Muscle layer of colon (tissue), 2 donors: ENCODE results near the gene BAG5.
A peak's percentile ranks its signal among the peaks of the same experiment; 100 is the strongest.
"Not testable (repeated sequence)": the region's sequence is repeated elsewhere in the genome, so short reads cannot be mapped to it uniquely, and the experiment has no call there.

ENCODE experiments used
- H3K27ac ChIP-seq: one replicate; pipeline ENCODE4 v1.7.0; 2013; ENCODE audit warnings: low read depth, mild to moderate bottlenecking, low read length, moderate library complexity
- H3K27me3 ChIP-seq, 2 donors: one replicate each; pipeline ENCODE4 v1.7.0; 2013; ENCODE audit warnings: low read length in 2 of 2, mild to moderate bottlenecking in 2 of 2; ENCODE audit not compliant: insufficient read depth in 2 of 2, control insufficient read depth in 1 of 2
- H3K36me3 ChIP-seq: one replicate; pipeline ENCODE4 v1.7.0; 2013; ENCODE audit warnings: mild to moderate bottlenecking, low read length; ENCODE audit not compliant: insufficient read depth
- H3K4me1 ChIP-seq: one replicate; pipeline ENCODE4 v1.7.0; 2013; ENCODE audit warnings: mild to moderate bottlenecking, low read length; ENCODE audit not compliant: insufficient read depth
- H3K4me3 ChIP-seq, 2 donors: one replicate each; pipeline ENCODE4 v1.7.0; 2013; ENCODE audit warnings: low read length in 2 of 2, low read depth in 1 of 2, mild to moderate bottlenecking in 1 of 2, moderate library complexity in 1 of 2
- H3K9ac ChIP-seq: one replicate; pipeline ENCODE4 v1.7.0; 2013; ENCODE audit warnings: low read length
- H3K9me3 ChIP-seq: one replicate; pipeline ENCODE4 v1.7.0; 2013; ENCODE audit warnings: mild to moderate bottlenecking, low read length
- donor health status: abdominal sarcoma.
- donor health status: Adenocarcinoma of cecum.

The BAG5 gene, protein sequence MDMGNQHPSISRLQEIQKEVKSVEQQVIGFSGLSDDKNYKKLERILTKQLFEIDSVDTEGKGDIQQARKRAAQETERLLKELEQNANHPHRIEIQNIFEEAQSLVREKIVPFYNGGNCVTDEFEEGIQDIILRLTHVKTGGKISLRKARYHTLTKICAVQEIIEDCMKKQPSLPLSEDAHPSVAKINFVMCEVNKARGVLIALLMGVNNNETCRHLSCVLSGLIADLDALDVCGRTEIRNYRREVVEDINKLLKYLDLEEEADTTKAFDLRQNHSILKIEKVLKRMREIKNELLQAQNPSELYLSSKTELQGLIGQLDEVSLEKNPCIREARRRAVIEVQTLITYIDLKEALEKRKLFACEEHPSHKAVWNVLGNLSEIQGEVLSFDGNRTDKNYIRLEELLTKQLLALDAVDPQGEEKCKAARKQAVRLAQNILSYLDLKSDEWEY

DNA sequence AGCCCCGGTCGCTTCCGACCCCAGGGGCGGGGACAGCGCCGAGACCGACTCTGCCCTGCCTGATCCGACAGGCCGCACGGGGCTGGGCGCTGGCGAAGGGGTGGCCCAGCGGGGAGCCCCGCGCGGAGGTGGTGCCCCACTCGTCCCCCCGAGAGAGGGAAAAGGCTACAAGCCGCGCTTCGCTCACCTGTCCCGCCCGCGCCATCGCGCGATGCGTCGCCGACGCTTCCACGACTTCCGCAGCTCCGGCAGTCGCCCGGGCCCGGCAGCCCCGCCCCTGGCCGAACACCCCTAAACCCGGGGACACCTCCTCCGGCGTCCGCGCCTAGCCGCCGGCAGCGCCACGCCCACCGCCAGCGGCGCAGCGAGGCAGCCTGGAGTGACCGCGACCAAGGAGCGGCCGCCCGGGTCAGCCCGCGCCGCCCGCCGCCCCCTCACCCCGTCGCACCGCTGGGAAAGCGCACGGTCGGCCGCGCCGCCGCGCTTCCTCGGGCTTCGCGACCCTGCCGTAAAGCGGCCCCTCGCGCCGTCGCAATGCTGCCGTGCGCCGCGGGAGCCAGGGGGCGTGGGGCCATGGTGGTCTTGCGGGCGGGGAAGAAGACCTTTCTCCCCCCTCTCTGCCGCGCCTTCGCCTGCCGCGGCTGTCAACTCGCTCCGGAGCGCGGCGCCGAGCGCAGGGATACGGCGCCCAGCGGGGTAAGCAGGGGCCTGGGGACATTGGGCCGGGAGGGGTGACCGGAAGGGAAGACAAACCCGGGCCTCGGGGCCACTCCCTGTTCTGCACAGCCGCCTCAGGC lies at the start of gene BAG5, which contains the start of gene COA8:
Gene BAG5 (minus strand): TSS at position 229 of the 797 bp plus-strand sequence. CDS start 1,493 bp downstream, outside the sequence.
Gene COA8 (plus strand): TSS at position 532 of the 797 bp plus-strand sequence. CDS start 42 bp downstream, at position 574.
- Histone ChIP-seq H3K27me3 (no peaks in the 10 kb centered on the region), H3K9ac (peak within 1 kb of the TSS; percentile 88)

DNA sequence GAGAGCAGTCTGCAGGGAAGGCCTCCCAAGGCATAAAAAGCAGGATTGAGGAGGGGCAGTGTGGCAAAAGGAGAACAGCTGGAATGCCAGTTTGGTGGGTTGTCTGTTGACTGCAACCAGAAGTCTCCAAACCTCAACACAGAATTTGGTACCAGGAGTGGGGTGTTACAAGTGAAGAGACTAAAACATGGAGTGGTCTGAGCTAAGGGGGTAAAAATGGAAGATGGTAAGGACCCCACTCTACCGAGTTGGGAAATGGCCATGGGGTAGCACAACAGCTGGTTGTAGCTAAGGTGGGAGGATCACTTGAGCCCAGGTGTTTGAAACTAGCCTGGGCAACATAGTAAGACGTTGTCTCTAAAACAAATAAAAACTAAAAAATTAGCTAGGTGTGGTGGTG lies 48.8 kb upstream of the BAG5 start:
- no peaks in the 10 kb centered on the region for H3K36me3 ChIP-seq
- H3K27me3 ChIP-seq: peaks cover 5 to 6% of the 10 kb centered on the region in 2 donors
- H3K4me3 ChIP-seq: no peak overlapping the region
- H3K27ac ChIP-seq: no peak overlapping the region
- H3K4me1 ChIP-seq: peaks cover 18% of the 10 kb centered on the region
- no peaks in the 10 kb centered on the region for H3K9me3 ChIP-seq
- no peak overlapping the region for H3K9ac ChIP-seq

More for the DNA sequence above, at the start of gene BAG5, which contains the start of gene COA8:
- peaks cover 51% of the 10 kb centered on the region for H3K4me1 ChIP-seq
- H3K9me3 ChIP-seq: no peaks in the 10 kb centered on the region
- H3K4me3 ChIP-seq: peak within 1 kb of the TSS; percentile 64 to 98
- peak within 1 kb of the TSS; percentile 79 for H3K27ac ChIP-seq
- peaks cover 22% of the 10 kb centered on the region for H3K36me3 ChIP-seq

DNA sequence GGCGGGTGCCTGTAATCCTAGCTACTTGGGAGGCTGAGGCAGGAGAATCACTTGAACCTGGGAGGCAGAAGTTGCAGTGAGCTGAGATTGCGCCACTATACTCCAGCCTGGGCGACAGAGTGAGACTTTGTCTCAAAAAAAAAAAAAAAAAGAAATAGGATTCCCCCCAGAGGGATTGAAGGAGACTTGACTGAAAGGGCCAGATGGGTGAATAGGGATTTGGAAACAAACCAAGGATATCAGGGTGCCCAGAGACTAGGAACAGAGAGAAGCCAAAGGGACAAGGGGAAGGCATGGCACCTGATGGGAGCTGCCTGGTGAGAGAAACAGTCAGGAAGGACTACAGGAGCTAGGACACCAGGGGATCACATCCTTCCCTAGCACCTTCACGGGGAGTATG lies 46.6 kb upstream of the BAG5 start:
- peaks cover 18% of the 10 kb centered on the region for H3K4me1 ChIP-seq

DNA sequence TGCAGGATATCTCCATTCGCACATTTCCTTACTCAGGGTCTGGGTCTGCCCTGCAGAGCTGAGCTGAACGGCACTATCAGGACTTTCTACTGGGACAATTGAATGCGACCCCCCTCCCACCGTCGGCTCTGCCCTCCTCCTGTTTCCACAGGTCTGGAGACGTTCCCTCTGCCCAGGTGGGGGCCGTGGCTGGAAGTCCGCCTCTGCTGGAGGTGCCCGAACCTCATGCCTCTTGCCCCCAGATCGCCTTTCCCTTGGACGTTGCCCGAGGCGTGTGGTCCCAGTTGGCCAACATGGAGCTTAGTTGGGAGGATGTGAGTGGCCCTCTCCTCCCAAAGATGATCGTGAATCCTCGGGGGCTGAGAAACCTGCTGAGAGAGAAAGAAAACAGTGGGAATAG lies 45.4 kb upstream of the BAG5 start:
- Histone ChIP-seq H3K36me3 (no peaks in the 10 kb centered on the region), H3K9ac (no peak overlapping the region), H3K4me1 (peaks cover 18% of the 10 kb centered on the region), H3K4me3 (peak overlapping the region in 1 of 2 donors; percentile 51), H3K27me3 (peaks cover 5 to 6% of the 10 kb centered on the region in 2 donors), H3K27ac (no peak overlapping the region), H3K9me3 (no peaks in the 10 kb centered on the region)

More for the DNA sequence above, 46.6 kb upstream of the BAG5 start:
- not testable (repeated sequence) for H3K36me3 ChIP-seq, H3K4me3 ChIP-seq, H3K27me3 ChIP-seq, H3K9me3 ChIP-seq, H3K27ac ChIP-seq, H3K9ac ChIP-seq

DNA sequence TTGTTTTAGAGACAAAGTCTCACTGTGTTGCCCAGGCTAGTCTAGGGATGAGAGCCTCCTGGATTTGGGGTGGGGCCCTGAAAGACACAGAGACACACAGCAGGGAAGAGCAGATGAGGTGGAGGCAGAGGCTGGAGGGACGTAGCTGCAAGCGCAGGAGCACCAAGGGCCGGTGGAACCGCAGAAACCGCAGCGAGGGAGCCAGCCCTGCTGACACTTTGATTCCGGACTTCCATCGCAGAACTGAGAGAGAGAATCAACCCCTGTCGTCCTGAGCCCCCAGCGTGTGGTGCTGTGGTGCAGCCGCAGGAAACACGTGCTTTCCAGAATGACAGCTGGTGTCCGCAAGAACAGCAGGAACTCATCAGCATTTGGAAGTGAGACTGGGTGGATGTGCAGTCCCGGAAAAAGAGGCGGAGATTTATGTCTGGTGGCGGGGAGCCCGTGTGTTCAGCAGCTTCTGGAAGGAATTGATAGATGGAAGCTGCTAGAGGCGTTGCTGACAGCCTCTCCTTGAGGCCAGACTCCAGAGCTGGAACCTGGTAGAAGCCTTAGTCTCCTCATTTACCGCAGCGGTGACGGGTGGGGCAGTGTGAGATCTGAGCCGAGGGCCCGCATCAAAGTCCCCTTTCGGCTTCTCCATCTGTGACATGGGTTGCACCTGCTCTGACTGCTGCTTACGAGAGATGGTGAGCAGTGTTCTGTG lies 44.7 kb upstream of the BAG5 start:
- Histone ChIP-seq H3K4me3 (peak overlapping the region; percentile 36 to 51), H3K9ac (no peak overlapping the region)

DNA sequence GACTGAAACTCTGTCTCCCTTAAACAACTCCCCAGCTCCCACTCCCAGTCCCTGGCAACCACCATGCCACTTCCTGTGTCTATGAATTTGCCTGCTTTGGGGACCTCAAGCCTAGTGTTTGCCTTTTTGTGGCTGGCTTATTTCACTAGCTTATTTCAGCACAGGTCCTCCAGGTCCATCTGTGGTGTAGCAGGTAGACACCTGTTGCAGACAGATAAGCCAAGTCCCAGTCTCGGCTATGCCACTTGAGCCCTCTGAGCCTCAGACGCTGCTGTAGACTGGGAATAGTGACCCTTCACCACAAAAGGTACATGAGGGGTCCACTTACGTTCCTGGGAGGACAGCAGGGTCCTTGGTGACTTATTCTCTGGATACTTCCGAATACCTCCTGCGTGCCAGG lies 42.2 kb upstream of the BAG5 start:
- Histone ChIP-seq H3K9me3 (no peaks in the 10 kb centered on the region), H3K27me3 (peaks cover 5 to 6% of the 10 kb centered on the region in 2 donors), H3K9ac (no peak overlapping the region), H3K36me3 (no peaks in the 10 kb centered on the region), H3K4me1 (peaks cover 18% of the 10 kb centered on the region), H3K27ac (no peak overlapping the region), H3K4me3 (no peak overlapping the region)

More for the DNA sequence above, 44.7 kb upstream of the BAG5 start:
- H3K27ac ChIP-seq: no peak overlapping the region
- no peaks in the 10 kb centered on the region for H3K9me3 ChIP-seq
- peaks cover 5 to 6% of the 10 kb centered on the region in 2 donors for H3K27me3 ChIP-seq
- H3K4me1 ChIP-seq: peaks cover 18% of the 10 kb centered on the region
- H3K36me3 ChIP-seq: no peaks in the 10 kb centered on the region

DNA sequence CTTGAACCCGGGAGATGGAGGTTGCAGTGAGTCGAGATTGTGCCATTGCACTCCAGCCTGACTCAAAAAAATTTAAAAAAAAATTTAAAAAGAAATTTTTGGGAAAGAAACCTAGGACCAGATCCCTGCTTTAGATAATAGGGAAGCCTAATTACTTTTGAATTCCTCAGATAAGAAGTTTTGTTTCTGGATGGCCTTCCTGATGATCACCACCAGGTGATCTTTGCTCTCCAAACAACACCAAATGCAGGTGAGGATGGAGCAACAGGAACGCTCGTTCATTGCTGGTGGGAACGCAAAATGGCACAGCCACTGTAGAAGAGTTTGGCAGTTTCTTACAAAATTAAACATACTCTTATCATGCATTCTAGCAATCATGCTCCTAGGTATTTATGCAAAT lies 38.0 kb upstream of the BAG5 start:
- Histone ChIP-seq H3K4me3 (no peak overlapping the region), H3K36me3 (no peaks in the 10 kb centered on the region), H3K9me3 (no peaks in the 10 kb centered on the region), H3K27me3 (no peaks in the 10 kb centered on the region), H3K9ac (no peak overlapping the region), H3K27ac (no peak overlapping the region), H3K4me1 (no peaks in the 10 kb centered on the region)

DNA sequence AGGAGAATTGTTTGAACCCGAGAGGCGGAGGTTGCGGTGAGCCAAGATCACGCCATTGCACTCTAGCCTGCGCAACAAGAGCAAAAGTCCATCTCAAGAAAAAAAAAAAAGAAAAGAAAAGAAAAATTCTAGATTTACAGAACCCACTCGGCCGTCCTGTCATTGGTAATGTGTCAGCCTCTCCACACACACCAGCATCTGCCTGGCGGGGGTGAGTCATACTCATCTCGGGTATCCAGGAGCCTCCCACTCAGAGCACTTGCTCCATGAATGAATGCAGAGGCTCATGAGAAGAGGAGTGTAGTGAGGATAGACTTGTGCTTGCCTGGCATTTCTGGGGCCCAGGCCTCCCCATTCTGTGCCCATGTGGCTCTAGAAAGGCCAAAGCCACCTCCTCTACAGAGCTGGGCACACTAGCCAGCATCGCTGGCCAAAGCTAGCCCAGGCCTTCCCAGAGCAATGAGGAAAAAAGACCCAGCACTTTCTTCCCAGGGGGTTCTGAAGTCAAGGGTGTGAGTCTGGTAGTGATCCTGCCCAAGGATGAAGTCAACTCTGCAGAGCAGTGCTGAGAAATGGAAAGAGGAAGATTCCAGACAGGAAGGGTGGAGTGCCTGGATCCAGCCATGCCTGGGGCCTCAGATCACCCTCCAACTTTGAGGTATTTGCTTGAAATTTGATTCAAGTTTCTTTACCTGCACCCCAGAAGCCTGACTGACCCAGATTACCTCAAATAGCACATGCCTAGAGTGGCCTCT lies 35.3 kb upstream of the BAG5 start:
- Histone ChIP-seq H3K9me3 (no peaks in the 10 kb centered on the region), H3K27me3 (no peaks in the 10 kb centered on the region), H3K4me1 (no peaks in the 10 kb centered on the region), H3K27ac (no peak overlapping the region), H3K36me3 (no peaks in the 10 kb centered on the region), H3K9ac (no peak overlapping the region), H3K4me3 (no peak overlapping the region)

DNA sequence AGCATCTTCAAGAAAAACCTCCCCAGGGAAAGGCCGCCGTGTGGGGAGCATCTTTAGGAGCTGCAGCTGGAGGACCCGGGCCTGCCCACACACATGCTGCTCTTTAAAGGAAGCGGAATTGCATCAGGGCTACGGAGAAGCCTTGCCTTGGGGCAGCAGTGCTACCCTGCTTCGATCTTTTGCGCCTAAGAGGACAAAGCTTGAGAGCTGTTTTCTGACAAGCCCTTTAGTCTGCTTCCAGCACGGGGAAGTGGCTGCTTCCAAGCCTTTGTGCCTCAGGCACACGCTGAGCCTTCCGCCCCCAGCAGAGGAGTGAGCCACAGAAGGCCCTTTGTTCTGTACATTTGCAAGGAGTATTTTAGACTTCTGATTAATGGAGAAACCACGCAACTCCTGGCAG lies 31.8 kb upstream of the BAG5 start:
- Histone ChIP-seq H3K36me3 (peaks cover 8% of the 10 kb centered on the region), H3K4me1 (no peaks in the 10 kb centered on the region), H3K27ac (no peak overlapping the region), H3K9me3 (no peaks in the 10 kb centered on the region), H3K9ac (no peak overlapping the region), H3K4me3 (no peak overlapping the region), H3K27me3 (no peaks in the 10 kb centered on the region)

DNA sequence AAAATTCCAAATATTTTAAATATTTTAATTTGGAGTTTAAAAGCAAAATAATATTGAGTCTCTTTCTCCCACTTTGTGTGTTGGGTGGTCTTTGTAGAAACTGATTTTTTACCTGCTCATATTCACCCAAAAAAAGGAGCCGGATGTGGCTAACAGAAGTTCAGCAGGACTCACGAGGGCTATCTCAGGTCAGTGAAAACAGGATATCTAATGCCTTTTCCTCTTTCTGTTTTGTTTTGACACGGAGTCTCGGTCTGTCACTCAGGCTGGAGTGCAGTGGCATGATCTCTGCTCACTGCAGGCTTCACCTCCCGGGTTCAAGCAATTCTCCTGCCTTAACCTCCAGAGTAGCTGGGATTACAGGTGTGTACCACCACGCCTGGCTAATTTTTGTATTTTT lies 31.1 kb upstream of the BAG5 start:
- Histone ChIP-seq H3K9me3 (no peaks in the 10 kb centered on the region), H3K27ac (no peak overlapping the region), H3K4me3 (no peak overlapping the region), H3K4me1 (no peaks in the 10 kb centered on the region), H3K36me3 (peaks cover 15% of the 10 kb centered on the region), H3K9ac (no peak overlapping the region), H3K27me3 (no peaks in the 10 kb centered on the region)
